Measurements from ENCODE around the gene DSG2. TPM values are rescaled to one million over a fixed set of nuclear protein-coding genes. Genes with fewer than 3 reads are reported as not detected.

DSG2 gene
- total RNA-seq, 2 experiments from 2014 or later = 0.41 to 0.43 TPM

DNA sequence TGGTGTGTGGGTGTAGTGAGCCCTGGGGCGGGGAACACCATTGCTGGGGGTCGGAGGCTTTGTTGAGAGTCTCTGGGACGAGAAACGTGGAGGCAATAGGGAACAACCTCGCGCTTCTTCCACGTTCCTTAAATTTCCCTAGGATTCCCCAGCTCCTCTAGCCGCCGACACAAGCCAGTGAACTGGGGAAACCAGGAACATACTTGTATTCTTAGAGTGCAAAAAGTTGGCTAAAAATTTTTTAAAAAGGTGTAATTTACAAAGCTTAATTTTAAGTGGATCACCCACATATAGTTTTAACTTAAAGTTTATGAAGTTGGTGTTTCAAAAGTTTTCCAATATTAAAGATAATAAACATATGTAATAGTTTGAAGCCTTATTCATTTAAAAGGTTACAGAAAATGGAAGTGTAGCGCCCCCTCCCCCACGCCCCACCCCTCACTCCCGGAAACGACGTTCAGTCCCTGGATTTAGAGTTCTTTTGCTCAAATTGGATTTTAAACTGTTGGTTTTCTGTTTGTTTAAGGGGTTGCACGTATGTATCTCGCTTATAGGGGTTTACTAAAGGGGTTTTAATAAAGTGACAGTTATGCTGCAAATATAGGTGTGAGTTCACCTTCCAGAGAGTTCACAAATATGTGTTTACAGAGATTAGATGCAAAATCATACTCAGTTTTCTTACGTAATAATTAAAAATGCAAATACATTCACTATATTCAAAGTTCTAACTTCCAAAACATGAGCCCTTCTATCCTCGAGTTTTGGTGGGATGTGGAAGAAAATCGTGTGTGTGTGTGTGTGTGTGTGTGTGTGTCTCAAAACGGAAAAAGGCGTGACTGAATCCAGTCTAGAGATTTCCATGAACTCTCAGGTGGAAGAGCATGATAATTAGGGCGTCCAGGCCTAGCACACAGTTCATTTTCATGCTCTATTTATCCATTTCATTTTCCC is 872 bp downstream of the DSG2 start:
- ChIA-PET CTCF (interaction anchor here (1.4 kb wide), 1 partner anchor 75 kb away, joined by 3 read pairs; no protein-coding TSS in a partner anchor), POLR2A (no interaction called here)
- TF ChIP-seq, protein P1, sequence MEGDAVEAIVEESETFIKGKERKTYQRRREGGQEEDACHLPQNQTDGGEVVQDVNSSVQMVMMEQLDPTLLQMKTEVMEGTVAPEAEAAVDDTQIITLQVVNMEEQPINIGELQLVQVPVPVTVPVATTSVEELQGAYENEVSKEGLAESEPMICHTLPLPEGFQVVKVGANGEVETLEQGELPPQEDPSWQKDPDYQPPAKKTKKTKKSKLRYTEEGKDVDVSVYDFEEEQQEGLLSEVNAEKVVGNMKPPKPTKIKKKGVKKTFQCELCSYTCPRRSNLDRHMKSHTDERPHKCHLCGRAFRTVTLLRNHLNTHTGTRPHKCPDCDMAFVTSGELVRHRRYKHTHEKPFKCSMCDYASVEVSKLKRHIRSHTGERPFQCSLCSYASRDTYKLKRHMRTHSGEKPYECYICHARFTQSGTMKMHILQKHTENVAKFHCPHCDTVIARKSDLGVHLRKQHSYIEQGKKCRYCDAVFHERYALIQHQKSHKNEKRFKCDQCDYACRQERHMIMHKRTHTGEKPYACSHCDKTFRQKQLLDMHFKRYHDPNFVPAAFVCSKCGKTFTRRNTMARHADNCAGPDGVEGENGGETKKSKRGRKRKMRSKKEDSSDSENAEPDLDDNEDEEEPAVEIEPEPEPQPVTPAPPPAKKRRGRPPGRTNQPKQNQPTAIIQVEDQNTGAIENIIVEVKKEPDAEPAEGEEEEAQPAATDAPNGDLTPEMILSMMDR (IDR thresholded peaks at IDR 0.05) = no peak
- Mint-ChIP-seq H3K4me1 (ENCODE audit: low read depth) (peaks cover 6% of the 10 kb centered on the region), H3K27ac (no peak overlapping the region), H3K4me3 (peak overlapping the region; percentile 74), H3K36me3 (ENCODE audit: low read depth) (no peaks in the 10 kb centered on the region), H3K9me3 (no peaks in the 10 kb centered on the region), H3K27me3 (peaks cover 34% of the 10 kb centered on the region)
- DNase-seq = peak; percentile 35
- ATAC-seq = no peak
- intact Hi-C loops (cut with micrococcal nuclease) = no loop called here

DNA sequence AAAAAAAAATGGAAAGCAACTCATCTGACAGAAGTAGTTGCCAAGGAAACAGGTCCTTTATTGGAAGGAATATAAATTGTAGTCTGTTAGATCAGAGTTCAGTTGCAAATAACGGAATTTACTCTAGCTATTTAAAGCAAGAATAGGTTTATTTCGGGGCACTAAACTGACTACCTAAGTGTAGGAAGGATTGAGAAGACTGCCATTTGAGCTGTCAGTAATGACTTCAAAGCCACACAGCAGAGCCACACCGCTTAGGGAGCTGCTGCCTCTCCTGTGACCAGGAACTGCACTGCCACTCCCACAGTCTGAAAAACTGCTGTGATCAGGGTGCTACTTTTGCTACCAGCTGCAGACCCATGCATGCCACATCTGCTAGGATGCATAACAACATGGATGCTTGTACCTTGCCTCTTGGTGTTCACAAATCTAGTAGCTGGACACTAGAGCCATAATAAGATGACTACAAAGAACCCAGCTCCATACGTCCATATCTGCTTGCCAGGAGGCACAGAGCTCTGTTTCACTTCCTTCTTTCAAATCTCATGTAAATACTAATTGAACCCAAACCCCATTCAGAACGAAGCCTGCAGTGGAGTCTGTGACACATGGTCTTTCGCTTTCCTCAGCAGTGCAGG is 2.2 kb downstream of the DSG2 start:
- Mint-ChIP-seq H3K4me3 (no peak overlapping the region), H3K27ac (no peak overlapping the region), H3K27me3 (peaks cover 30% of the 10 kb centered on the region), H3K4me1 (ENCODE audit: low read depth) (peaks cover 6% of the 10 kb centered on the region), H3K36me3 (ENCODE audit: low read depth) (no peaks in the 10 kb centered on the region), H3K9me3 (no peaks in the 10 kb centered on the region)
- DNase-seq = no peak
- ChIA-PET CTCF (interaction anchor here (1.4 kb wide), 1 partner anchor 76 kb away, joined by 3 read pairs; no protein-coding TSS in a partner anchor), POLR2A (no interaction called here)
- intact Hi-C loops (cut with micrococcal nuclease) = no loop called here
- TF ChIP-seq, protein P1 (IDR thresholded peaks at IDR 0.05) = no peak
- no peak for ATAC-seq

DNA sequence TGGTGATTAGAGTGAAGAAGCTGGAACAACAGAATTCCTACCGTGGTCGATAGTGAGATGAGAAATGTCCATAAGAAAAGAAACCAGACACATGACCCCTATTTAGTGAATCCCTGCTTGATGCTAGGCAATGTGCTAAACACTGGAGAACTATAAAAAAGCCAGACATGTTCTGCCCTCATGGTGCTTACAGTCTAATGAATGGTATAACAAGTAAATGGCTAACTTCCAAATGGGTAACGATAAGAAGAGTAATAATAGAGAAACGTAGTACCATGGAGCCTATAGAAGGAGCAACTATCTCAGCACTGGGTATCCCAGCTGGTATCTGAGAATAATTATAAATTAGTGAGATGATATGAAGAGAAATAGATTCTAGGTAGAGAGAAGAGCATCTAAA is 5.0 kb downstream of the DSG2 start:
- POLR2A ChIA-PET = no interaction called here
- H3K27ac Mint-ChIP-seq = no peak overlapping the region
- peaks cover 6% of the 10 kb centered on the region for H3K4me1 Mint-ChIP-seq (ENCODE audit: low read depth)
- CTCF ChIA-PET = no interaction called here
- H3K9me3 Mint-ChIP-seq = no peaks in the 10 kb centered on the region
- no peak overlapping the region for H3K4me3 Mint-ChIP-seq
- no peak for DNase-seq
- H3K36me3 Mint-ChIP-seq (ENCODE audit: low read depth) = no peaks in the 10 kb centered on the region
- intact Hi-C loops (cut with micrococcal nuclease) = no loop called here
- H3K27me3 Mint-ChIP-seq = peaks cover 16% of the 10 kb centered on the region
- ATAC-seq = no peak
- TF ChIP-seq, protein P1 (IDR thresholded peaks at IDR 0.05) = no peak

DNA sequence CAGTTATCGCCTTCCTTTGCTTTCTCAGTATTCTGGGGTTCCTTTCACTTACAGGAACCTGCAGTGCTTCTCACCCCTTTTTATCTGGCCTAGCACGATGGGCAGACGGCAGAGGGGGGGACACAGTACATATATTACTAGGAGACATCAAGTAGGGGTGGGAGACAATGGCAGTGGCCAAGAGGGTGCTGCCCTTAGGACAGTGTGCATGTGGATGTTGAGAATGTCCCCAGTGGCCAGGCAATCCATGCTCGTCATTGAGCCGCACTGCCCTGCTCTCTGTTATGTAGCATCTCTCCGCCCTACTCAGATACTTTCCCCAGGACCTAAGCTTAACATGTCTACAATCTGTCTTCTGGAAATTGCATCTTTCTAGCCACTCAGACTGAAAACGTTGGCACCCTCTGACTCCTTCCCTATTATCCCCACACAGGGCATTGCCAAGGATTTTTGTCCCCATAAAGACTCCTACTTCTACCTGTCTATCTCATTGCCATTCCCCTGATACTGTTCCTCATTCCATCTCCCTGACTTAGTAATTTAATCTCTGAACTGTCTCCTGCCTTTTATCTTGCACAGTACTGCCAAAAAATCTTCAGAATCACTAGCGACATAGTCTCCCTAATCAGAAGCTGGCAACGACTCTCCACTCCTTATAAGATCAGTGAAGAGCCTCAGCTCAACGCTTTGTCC is 6.6 kb downstream of the DSG2 start:
- ATAC-seq = no peak
- no peak overlapping the region for H3K27ac Mint-ChIP-seq
- no peaks in the 10 kb centered on the region for H3K4me1 Mint-ChIP-seq (ENCODE audit: low read depth)
- TF ChIP-seq, protein P1 (IDR thresholded peaks at IDR 0.05) = no peak
- POLR2A ChIA-PET = no interaction called here
- H3K4me3 Mint-ChIP-seq = no peak overlapping the region
- CTCF ChIA-PET = interaction anchor here (0.6 kb wide), 1 partner anchor 358 kb away, joined by 3 read pairs; no protein-coding TSS in a partner anchor
- peaks cover 5% of the 10 kb centered on the region for H3K27me3 Mint-ChIP-seq
- H3K9me3 Mint-ChIP-seq = no peaks in the 10 kb centered on the region
- DNase-seq = no peak
- intact Hi-C loops (cut with micrococcal nuclease) = no loop called here
- no peaks in the 10 kb centered on the region for H3K36me3 Mint-ChIP-seq (ENCODE audit: low read depth)
